Upper lobe of left lung (tissue), 4 donors: ENCODE results near the gene CRIP3.

Experiments used
- EP300 ChIP-seq, 4 donors: sonication (generic); formaldehyde crosslinking; IDR thresholded peaks; one replicate each; pipeline ENCODE4 v1.5.1; 2017; ENCODE audit warnings: antibody characterized with exemption in 4 of 4, control low read depth in 2 of 4
- POLR2A ChIP-seq, 4 donors: fragments of 450-650 bp; IDR thresholded peaks; one replicate each; pipeline ENCODE4 v1.5.1; 2016 to 2017; ENCODE audit warnings: antibody characterized with exemption in 4 of 4, mild to moderate bottlenecking in 2 of 4
- POLR2AphosphoS5 ChIP-seq, 2 donors: sonication (generic); formaldehyde crosslinking; IDR thresholded peaks; one replicate each; pipeline ENCODE4 v1.5.1; 2017; ENCODE audit warnings: antibody characterized with exemption in 2 of 2
- TF ChIP-seq, protein P1 (sequence below), 6 experiments: fragments of 450-650 bp in 4 of 6; fragments of 200-600 bp in 2 of 6; sonication (generic) in 2 of 6; IDR thresholded peaks; one replicate each; pipeline ENCODE4 v1.5.1; 2016 to 2019; ENCODE audit warnings: antibody characterized with exemption in 6 of 6

DNA sequence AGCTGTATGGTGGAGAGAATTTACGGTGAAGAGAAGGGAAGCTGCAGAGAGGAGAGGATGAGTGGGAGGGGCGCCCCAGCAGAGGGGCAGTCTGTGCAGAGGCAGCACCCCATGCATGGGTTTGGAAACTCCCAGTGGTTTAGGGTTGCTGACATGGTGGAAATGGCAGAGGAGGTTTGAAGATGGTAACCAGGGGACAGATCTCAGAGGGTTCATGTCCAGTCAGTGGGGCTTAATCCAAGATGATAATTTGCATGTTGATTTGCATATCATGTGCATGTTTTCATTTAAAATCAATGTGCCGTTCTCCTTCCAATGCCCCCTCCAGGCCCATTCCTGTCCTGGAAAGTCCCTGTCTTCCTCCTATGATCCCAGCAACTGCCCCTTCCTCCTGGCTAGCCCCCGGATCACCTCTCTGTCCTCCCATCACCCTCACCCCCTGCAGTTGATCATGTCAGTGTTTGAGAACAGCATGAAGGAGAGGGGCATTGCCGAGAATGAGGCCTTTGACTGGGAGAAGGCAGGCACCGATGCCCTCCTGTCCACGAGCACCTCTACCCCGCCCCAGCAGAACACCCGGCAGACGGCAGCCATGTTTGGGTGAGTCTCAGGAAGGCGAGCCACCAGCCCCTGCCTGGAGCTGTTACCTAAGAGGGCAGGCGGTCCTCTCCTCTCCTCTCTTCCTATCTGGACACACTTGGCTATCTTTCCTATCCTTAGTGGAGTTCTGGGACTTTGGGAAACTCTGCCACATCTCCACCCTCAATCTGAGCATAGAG lies 51.1 kb downstream of the CRIP3 start:
- TF ChIP-seq, protein P1, sequence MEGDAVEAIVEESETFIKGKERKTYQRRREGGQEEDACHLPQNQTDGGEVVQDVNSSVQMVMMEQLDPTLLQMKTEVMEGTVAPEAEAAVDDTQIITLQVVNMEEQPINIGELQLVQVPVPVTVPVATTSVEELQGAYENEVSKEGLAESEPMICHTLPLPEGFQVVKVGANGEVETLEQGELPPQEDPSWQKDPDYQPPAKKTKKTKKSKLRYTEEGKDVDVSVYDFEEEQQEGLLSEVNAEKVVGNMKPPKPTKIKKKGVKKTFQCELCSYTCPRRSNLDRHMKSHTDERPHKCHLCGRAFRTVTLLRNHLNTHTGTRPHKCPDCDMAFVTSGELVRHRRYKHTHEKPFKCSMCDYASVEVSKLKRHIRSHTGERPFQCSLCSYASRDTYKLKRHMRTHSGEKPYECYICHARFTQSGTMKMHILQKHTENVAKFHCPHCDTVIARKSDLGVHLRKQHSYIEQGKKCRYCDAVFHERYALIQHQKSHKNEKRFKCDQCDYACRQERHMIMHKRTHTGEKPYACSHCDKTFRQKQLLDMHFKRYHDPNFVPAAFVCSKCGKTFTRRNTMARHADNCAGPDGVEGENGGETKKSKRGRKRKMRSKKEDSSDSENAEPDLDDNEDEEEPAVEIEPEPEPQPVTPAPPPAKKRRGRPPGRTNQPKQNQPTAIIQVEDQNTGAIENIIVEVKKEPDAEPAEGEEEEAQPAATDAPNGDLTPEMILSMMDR (IDR thresholded peaks at IDR 0.05) = no peak
- no peak for TF ChIP-seq POLR2A (IDR thresholded peaks at IDR 0.05)
- TF ChIP-seq EP300 (IDR thresholded peaks at IDR 0.05) = no peak
- TF ChIP-seq POLR2AphosphoS5 (IDR thresholded peaks at IDR 0.05) = no peak
